Erythroblast (primary cell): ENCODE measurements around the gene NCK2.

Experiments
- GATA1 ChIP-seq: IDR thresholded peaks from 2 replicates; pipeline ENCODE4 v1.6.1; 2011; ENCODE audit warnings: low read depth, mild to moderate bottlenecking, control low read depth, low read length, moderate library complexity
- POLR2A ChIP-seq: IDR thresholded peaks from 2 replicates; pipeline ENCODE4 v1.6.1; 2011; ENCODE audit warnings: mild to moderate bottlenecking, low read length

DNA sequence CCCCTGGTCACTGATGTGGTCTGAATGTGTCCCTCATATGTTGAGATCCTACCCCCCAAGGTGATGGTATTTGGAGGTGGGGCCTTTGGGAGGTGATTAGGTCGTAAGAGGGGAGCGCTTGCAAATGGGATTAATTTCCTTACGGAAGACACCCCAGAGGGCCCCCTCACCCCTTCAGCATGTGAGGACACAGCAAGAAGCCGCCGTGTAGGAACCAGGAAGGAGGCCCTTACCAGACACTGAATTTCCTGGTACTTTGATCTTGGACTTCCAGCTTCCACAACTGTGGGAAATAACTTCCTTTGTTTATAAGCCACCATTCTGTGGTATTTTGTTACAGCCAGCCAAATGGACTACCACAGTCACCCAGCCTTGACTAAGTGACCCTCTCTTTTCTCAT, 35.9 kb downstream of the NCK2 start:
- TF ChIP-seq POLR2A (no peak), GATA1 (no peak)
